Measurements from ENCODE around the gene RIMKLA. TPM values are rescaled to one million over a fixed set of nuclear protein-coding genes. Genes with fewer than 3 reads are reported as not detected.

Gene RIMKLA
- total RNA-seq, 1 donor from 2014 or later, result 1.2 TPM

Other genes with a start within 250 kb of the RIMKLA start
- not detected in 2 replicates for gene GUCA2B, start 227.4 kb upstream of the RIMKLA start, total RNA-seq
- gene GUCA2A, start 216.0 kb upstream of the RIMKLA start, total RNA-seq, result not detected in 2 replicates
- 47.8 and 51.7 TPM in 2 replicates for gene FOXJ3, start 45.6 kb upstream of the RIMKLA start, total RNA-seq
- not detected in 2 replicates for gene ZMYND12, start 75.2 kb downstream of the RIMKLA start, total RNA-seq
- 39.0 and 50.7 TPM in 2 replicates for gene PPCS, start 75.8 kb downstream of the RIMKLA start, total RNA-seq
- 1.7 and 2.2 TPM in 2 replicates for gene CCDC30, start 82.5 kb downstream of the RIMKLA start, total RNA-seq

Data from T-helper 2 cell treated with Interferon-gamma antibody and Interleukin-4, amounts not matched to agents 100 ng/mL and 5 ng/mL, for 36 hours (primary cell).